Endothelial cell of umbilical vein (primary cell): ENCODE measurements around the gene RAPGEF3. TPM values are rescaled to one million over a fixed set of nuclear protein-coding genes. Genes with fewer than 3 reads are reported as not detected.

Experiments
- BruUV-seq: library from RNA; stranded (reverse); fragments of 400-500 nt; replicated peaks from 2 replicates; lab custom pipeline; 2021; lab: Mats Ljungman, UMichigan
- CTCF ChIA-PET: fragments of 300-600, 350-600 bp; sonication (Branson Sonifier 250); formaldehyde crosslinking; loops from one replicate; lab custom pipeline; 2021; ENCODE audit warnings: antibody characterized with exemption, inconsistent platforms; lab: Charles Lee
- POLR2A ChIA-PET: fragments of 300-600, 350-600 bp; sonication (Branson Sonifier 250); formaldehyde crosslinking; loops from one replicate; lab custom pipeline; 2021; ENCODE audit warnings: antibody characterized with exemption, inconsistent platforms; lab: Charles Lee
- DNase-seq: peaks from one replicate; pipeline ENCODE4 v3.0.0-alpha.2; 2011; ENCODE audit warnings: low read depth, low spot score
- FAIRE-seq: peaks from 2 replicates; lab custom pipeline; 2011; peaks lifted over from hg19 to GRCh38; lab: Jason Lieb, UNC
- H2AFZ ChIP-seq: 2 replicates; pipeline ENCODE4 v1.6.0; 2012; ENCODE audit warnings: low read depth, low read length, control low read depth, inconsistent platforms
- H3K27ac ChIP-seq: 2 replicates; pipeline ENCODE4 v1.5.1; 2011; ENCODE audit warnings: low read depth, mild to moderate bottlenecking, control low read depth, low read length, moderate library complexity; ENCODE audit not compliant: insufficient read depth
- H3K27me3 ChIP-seq, 2 experiments: 2 replicates each; pipeline versions ENCODE4 v1.6.0 to v1.6.1; 2011; ENCODE audit warnings: low read length in 2 of 2, mixed read lengths in 1 of 2; ENCODE audit not compliant: control insufficient read depth in 2 of 2, insufficient read depth in 2 of 2
- H3K36me3 ChIP-seq, 2 experiments: 2 replicates in 1 of 2; 3 replicates in 1 of 2; pipeline ENCODE4 v1.5.1; 2011; ENCODE audit warnings: low read length in 2 of 2, mild to moderate bottlenecking in 1 of 2, moderate library complexity in 1 of 2; ENCODE audit not compliant: control insufficient read depth in 2 of 2, insufficient read depth in 2 of 2; ENCODE audit errors: extremely low read depth in 1 of 2
- H3K4me1 ChIP-seq: 3 replicates; pipeline ENCODE4 v1.5.1; 2011; ENCODE audit warnings: mild to moderate bottlenecking, low read length; ENCODE audit not compliant: control insufficient read depth, insufficient read depth; ENCODE audit errors: extremely low read depth
- H3K4me2 ChIP-seq: 2 replicates; pipeline ENCODE4 v1.6.1; 2011; ENCODE audit warnings: low read length, control low read depth, mixed read lengths; ENCODE audit not compliant: insufficient read depth
- H3K4me3 ChIP-seq, 3 experiments: fragments of 200-600 bp in 1 of 3; sonication (generic), shearing (Covaris generic) in 1 of 3; replicated peaks in 1 of 3; 2 replicates each; pipeline ENCODE4 v1.5.1; 2011 to 2016; ENCODE audit warnings: control low read depth in 3 of 3, low read length in 3 of 3, mild to moderate bottlenecking in 2 of 3, inconsistent platforms in 1 of 3, low read depth in 1 of 3, moderate library complexity in 1 of 3; ENCODE audit not compliant: insufficient read depth in 1 of 3
- H3K79me2 ChIP-seq: 2 replicates; pipeline ENCODE4 v1.6.0; 2012; ENCODE audit warnings: low read length, inconsistent platforms; ENCODE audit not compliant: control insufficient read depth, insufficient read depth
- H3K9ac ChIP-seq: replicated peaks from 2 replicates; pipeline ENCODE3; 2011; ENCODE audit warnings: low read length, control low read depth; ENCODE audit not compliant: insufficient read depth; ENCODE audit errors: extremely low read depth
- H3K9me1 ChIP-seq: replicated peaks from 3 replicates; pipeline ENCODE4 v1.6.0; 2011; ENCODE audit warnings: mild to moderate bottlenecking, low read length; ENCODE audit not compliant: control insufficient read depth, insufficient read depth; ENCODE audit errors: extremely low read depth
- H3K9me3 ChIP-seq: replicated peaks from 2 replicates; pipeline ENCODE4 v1.5.1; 2012; ENCODE audit warnings: low read length, inconsistent platforms; ENCODE audit not compliant: control insufficient read depth, insufficient read depth
- H4K20me1 ChIP-seq: replicated peaks from 2 replicates; pipeline ENCODE3; 2011; ENCODE audit warnings: mild to moderate bottlenecking, low read length; ENCODE audit not compliant: control insufficient read depth, insufficient read depth; ENCODE audit errors: extremely low read depth
- CTCF ChIP-seq, 2 donors: IDR thresholded peaks; 1 replicate in 1 of 2; 2 replicates in 1 of 2; pipeline ENCODE4 v1.5.1; 2011; ENCODE audit warnings: low read length in 2 of 2, mild to moderate bottlenecking in 2 of 2, moderate library complexity in 2 of 2, control low read depth in 1 of 2, inconsistent platforms in 1 of 2, low read depth in 1 of 2; ENCODE audit not compliant: insufficient read depth in 1 of 2; ENCODE audit errors: extremely low read depth in 1 of 2
- EZH2 ChIP-seq: IDR thresholded peaks from 2 replicates; pipeline ENCODE4 v1.6.1; 2012; ENCODE audit warnings: borderline replicate concordance, low read depth, mild to moderate bottlenecking, moderate library complexity, low read length, inconsistent platforms; ENCODE audit not compliant: severe bottlenecking
- FOS ChIP-seq: IDR thresholded peaks from 2 replicates; pipeline ENCODE4 v1.6.1; 2011; ENCODE audit warnings: mild to moderate bottlenecking, low read length, moderate library complexity, borderline replicate concordance; ENCODE audit not compliant: insufficient read depth
- GATA2 ChIP-seq: IDR thresholded peaks from 2 replicates; pipeline ENCODE4 v1.7.0; 2011; ENCODE audit warnings: low read depth, mild to moderate bottlenecking, moderate library complexity, mixed read lengths, low read length; ENCODE audit not compliant: insufficient read length, insufficient read depth
- JUN ChIP-seq: IDR thresholded peaks from 2 replicates; pipeline ENCODE4 v1.6.1; 2011; ENCODE audit warnings: borderline replicate concordance, low read depth; ENCODE audit not compliant: insufficient read length, insufficient read depth
- MYC ChIP-seq: IDR thresholded peaks from one replicate; pipeline ENCODE4 v1.6.1; 2011; ENCODE audit warnings: mild to moderate bottlenecking, low read depth, low read length
- POLR2A ChIP-seq: IDR thresholded peaks from 2 replicates; pipeline ENCODE4 v1.6.1; 2012; ENCODE audit warnings: low read depth, mild to moderate bottlenecking, control low read depth, low read length
- POLR2AphosphoS5 ChIP-seq: IDR thresholded peaks from 2 replicates; pipeline ENCODE4 v1.6.1; 2012; ENCODE audit warnings: low read depth, mild to moderate bottlenecking, control low read depth, low read length, moderate library complexity; ENCODE audit not compliant: insufficient read depth
- dilution Hi-C: fragments of 300-500 bp; cut with MboI; formaldehyde crosslinking; loops from one replicate; pipeline ENCODE4 v1.15.0; 2019; ENCODE audit warnings: low sequenced_read_pairs; ENCODE audit not compliant: extremely low pct_ligation_motif_present
- intact Hi-C: fragments of 100-400 bp; cut with micrococcal nuclease; formaldehyde crosslinking; loops from one replicate; pipeline ENCODE4 v1.10.0; 2022
- polyA plus RNA-seq, 4 experiments: library from polyadenylated mRNA; depleted of rRNA in 3 of 4; stranded (reverse) in 3 of 4; unstranded in 1 of 4; fragments of >200 nt; gene quantifications; 2 replicates each; pipeline versions ENCODE4 v1.2.1 to v1.2.3, GENCODE V29; 2011 to 2012; ENCODE audit warnings: missing spikeins in 1 of 4
- total RNA-seq: library from RNA; stranded (reverse); gene quantifications from 2 replicates; pipeline ENCODE4 v1.2.3, GENCODE V29; 2021
- TF ChIP-seq, protein P1 (sequence below): IDR thresholded peaks from 2 replicates; pipeline ENCODE4 v1.6.1; 2011; ENCODE audit not compliant: insufficient read depth, insufficient read length

RAPGEF3 gene
- total and polyA plus RNA-seq, 2 donors (not counting 3 experiments of a cell fraction or from before 2014, with no cell fraction given), result 34.5 to 55.1 TPM

- DNase-seq (no peak), FAIRE-seq (no peak)
- no peak overlapping the region for H3K27ac ChIP-seq
- H3K4me3 ChIP-seq, result no peak overlapping the region
- H2AFZ ChIP-seq, result no peak overlapping the region
- TF ChIP-seq EZH2 (no peak), POLR2A (no peak), FOS (no peak), CTCF (IDR thresholded peaks at IDR 0.05; ENCODE audit: extremely low read depth in 1 of 2, insufficient read depth in 1 of 2, low read depth in 1 of 2, low read length in 2 of 2) (no peak), MYC (no peak), JUN (no peak), GATA2 (no peak), POLR2AphosphoS5 (no peak)
- TF ChIP-seq, protein P1, sequence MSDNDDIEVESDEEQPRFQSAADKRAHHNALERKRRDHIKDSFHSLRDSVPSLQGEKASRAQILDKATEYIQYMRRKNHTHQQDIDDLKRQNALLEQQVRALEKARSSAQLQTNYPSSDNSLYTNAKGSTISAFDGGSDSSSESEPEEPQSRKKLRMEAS, result no peak
- ChIA-PET CTCF (interaction anchor here (0.8 to 3.2 kb wide), 6 partner anchors 20 to 115 kb away, joined by 3 to 21 read pairs (median 4); no protein-coding TSS in a partner anchor), POLR2A (no interaction called here)
- no peaks in the 10 kb centered on the region for H3K9me1 ChIP-seq
- no peaks in the 10 kb centered on the region for H4K20me1 ChIP-seq
- H3K36me3 ChIP-seq, result no peaks in the 10 kb centered on the region
- no peak overlapping the region for H3K9ac ChIP-seq
- H3K79me2 ChIP-seq, result no peaks in the 10 kb centered on the region
- H3K9me3 ChIP-seq, result no peaks in the 10 kb centered on the region
- BruUV-seq, result no TSS peak
- dilution Hi-C loops (no loop called here), intact Hi-C loops (no loop called here)
- H3K27me3 ChIP-seq, result no peaks in the 10 kb centered on the region
- H3K4me1 ChIP-seq, result no peaks in the 10 kb centered on the region
- H3K4me2 ChIP-seq, result no peak overlapping the region
These were observed 35.6 kb downstream of the RAPGEF3 start for GRCh38 chr12:47722941-47723631.
